Brain microvascular endothelial cell (primary cell): ENCODE data around the gene NADSYN1.

Experiments used
- DNase-seq: peaks from one replicate; pipeline ENCODE4 v3.0.0-alpha.2; 2020
- H3K27ac ChIP-seq: fragments of 250-450 bp; sonication (Bioruptor Pico); 2 replicates; pipeline ENCODE4 v1.5.1; 2020; ENCODE audit warnings: mild to moderate bottlenecking, moderate library complexity
- H3K27me3 ChIP-seq: fragments of 250-450 bp; sonication (Bioruptor Pico); replicated peaks from 2 replicates; pipeline ENCODE4 v1.5.1; 2020; ENCODE audit warnings: mild to moderate bottlenecking
- H3K36me3 ChIP-seq: fragments of 250-450 bp; sonication (Bioruptor Pico); replicated peaks from 2 replicates; pipeline ENCODE4 v1.5.1; 2020; ENCODE audit warnings: mild to moderate bottlenecking
- H3K4me3 ChIP-seq: 2 replicates; pipeline ENCODE4 v1.5.1; 2011; ENCODE audit warnings: low read depth, mild to moderate bottlenecking, control low read depth, low read length, moderate library complexity
- in situ Hi-C: cut with HindIII; loops from 2 replicates; pipeline ENCODE4 v1.10.0; 2017; ENCODE audit warnings: low sequenced_read_pairs, low pct_ligation_motif_present
- TF ChIP-seq, protein P1 (sequence below): IDR thresholded peaks from 2 replicates; pipeline ENCODE4 v1.5.1; 2011; ENCODE audit warnings: low read depth, mild to moderate bottlenecking, moderate library complexity, low read length, control low read depth, inconsistent platforms; ENCODE audit errors: missing control alignments

The NADSYN1 gene

DNA sequence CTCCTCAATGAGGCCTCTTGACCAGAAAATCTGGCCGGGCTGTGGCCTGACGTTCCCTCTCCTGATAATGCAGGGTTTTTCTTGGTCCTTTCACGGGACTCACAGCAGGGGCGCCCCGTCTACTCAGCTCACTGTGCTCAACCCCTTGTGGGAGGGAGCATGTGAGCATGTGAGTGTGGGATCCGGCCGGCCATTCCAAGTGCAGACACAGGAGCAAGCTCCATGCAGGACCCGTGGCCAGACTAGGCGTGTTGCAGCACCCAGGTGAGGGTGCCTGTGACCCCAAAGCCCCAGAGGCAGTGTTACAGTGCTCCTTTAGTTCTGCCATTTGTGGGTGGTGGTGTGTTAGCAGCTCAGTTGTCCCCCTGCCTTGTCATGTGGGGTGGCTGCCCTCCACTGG lies 22.8 kb upstream of the NADSYN1 start:
- no peaks in the 10 kb centered on the region for H3K27me3 ChIP-seq
- peaks cover under 1% of the 10 kb centered on the region for H3K36me3 ChIP-seq
- no peak overlapping the region for H3K27ac ChIP-seq
- in situ Hi-C loops = no loop called here
- H3K4me3 ChIP-seq = no peak overlapping the region
- TF ChIP-seq, protein P1, sequence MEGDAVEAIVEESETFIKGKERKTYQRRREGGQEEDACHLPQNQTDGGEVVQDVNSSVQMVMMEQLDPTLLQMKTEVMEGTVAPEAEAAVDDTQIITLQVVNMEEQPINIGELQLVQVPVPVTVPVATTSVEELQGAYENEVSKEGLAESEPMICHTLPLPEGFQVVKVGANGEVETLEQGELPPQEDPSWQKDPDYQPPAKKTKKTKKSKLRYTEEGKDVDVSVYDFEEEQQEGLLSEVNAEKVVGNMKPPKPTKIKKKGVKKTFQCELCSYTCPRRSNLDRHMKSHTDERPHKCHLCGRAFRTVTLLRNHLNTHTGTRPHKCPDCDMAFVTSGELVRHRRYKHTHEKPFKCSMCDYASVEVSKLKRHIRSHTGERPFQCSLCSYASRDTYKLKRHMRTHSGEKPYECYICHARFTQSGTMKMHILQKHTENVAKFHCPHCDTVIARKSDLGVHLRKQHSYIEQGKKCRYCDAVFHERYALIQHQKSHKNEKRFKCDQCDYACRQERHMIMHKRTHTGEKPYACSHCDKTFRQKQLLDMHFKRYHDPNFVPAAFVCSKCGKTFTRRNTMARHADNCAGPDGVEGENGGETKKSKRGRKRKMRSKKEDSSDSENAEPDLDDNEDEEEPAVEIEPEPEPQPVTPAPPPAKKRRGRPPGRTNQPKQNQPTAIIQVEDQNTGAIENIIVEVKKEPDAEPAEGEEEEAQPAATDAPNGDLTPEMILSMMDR = no peak
- DNase-seq = no peak

DNA sequence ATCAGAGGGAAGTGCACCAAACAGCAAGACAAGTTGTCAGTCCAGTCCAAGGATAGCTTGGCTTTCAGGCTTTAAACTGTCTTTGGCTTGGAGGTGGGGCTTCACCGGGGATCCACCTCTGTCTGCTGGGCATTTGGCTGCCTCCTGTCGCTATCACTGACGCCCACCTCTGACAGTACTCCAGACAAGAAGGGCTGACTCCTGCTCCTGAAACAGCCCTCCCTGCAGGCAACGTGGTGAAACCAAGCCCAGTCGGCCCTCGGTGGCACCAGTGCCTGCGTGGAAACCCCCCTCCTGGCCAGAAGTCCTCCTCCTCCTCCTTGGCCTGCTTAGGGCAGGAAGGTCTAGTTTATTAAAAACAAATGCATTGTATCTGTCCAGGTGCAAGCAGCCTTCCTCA lies 21.7 kb upstream of the NADSYN1 start:
- H3K4me3 ChIP-seq = no peak overlapping the region
- H3K27ac ChIP-seq = no peak overlapping the region
- no peak for DNase-seq
- peaks cover 7% of the 10 kb centered on the region for H3K36me3 ChIP-seq
- TF ChIP-seq, protein P1 = no peak
- H3K27me3 ChIP-seq = no peaks in the 10 kb centered on the region
- in situ Hi-C loops = no loop called here

DNA sequence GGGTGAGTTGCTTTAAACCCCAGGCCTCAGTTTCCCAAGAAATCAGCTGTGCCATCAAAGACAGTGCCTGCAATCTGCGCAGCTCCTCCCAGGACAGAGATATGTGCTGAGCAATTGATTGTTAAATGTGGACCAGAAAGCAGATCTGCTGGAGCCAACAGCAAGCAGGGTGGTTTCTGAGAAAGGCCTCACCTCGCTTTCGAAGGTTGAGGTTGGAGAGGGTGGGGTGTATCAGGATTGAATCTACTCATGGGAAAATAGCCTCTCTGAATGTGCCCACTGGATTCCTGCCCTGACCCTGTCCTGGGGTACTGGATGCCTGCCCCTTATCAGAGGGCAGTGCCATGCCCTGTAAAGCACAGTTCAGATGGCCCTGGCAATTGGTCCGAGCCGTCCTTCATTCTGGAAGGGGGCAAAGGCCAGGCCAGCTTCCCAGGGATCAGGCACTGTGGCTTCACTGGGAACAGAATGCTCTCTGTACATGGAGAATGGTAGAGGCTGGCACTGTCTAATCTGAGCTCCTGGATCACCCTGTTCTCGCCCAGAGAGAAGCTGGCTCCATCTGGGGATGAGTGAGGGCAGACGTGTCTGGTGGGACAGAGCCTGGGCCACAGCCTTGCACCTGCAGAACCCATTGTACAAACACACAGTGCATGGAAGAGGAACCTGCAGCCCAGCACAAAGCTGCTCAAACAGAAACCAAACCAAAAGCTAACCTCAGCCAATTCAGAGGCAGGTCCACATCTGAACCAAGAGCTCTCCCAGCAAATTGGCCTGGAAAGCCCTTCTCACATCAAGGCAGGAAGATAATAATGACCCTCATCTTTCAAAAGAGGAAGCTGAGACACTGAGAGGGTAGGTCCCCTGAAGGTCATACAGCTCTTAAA lies 20.0 kb upstream of the NADSYN1 start:
- H3K27ac ChIP-seq = no peak overlapping the region
- in situ Hi-C loops = no loop called here

DNA sequence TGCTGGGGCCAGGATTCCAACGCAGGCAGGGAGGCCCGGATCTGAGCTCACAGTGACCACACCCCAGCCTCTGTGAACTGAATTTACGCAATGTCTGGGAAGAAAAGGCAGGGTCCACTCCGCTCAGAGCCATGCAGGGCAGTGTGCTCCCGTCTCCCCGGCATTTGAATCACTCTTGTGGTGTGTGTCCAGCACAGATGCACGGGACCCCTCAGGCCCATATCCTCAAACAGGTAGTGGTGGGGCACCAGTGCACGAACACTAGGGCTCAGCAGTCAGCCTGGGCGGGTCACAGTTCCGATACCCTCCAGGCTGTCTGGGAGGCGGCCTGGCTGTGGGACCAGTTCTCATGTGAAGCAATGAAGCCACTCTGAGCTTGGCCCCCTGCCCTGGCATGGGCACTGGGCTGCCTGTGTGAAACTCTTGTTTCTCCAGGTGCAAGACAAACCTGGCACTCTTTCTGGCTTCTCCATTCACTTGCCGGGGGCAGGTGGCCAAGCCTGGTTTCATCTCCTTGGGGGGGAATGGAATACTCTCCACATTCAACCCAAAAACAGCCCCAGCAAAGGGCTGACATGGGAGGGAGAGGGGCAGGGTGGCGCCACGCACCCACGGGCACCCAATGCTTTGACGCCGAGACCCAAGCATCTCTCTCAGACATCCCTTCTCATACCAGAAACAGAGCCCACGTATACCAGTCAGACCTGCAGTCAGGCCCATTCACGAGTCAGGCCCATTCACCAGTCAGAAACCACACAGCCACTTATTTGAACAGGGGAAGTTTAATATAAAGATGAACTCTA lies 19.2 kb upstream of the NADSYN1 start:
- DNase-seq = no peak
- Histone ChIP-seq H3K27ac (no peak overlapping the region), H3K4me3 (no peak overlapping the region), H3K27me3 (no peaks in the 10 kb centered on the region), H3K36me3 (peaks cover 27% of the 10 kb centered on the region)
- in situ Hi-C loops = no loop called here
- TF ChIP-seq, protein P1 = no peak

More for the DNA sequence above, 20.0 kb upstream of the NADSYN1 start:
- no peaks in the 10 kb centered on the region for H3K27me3 ChIP-seq
- DNase-seq = no peak
- peaks cover 19% of the 10 kb centered on the region for H3K36me3 ChIP-seq
- TF ChIP-seq, protein P1 = no peak
- H3K4me3 ChIP-seq = no peak overlapping the region

DNA sequence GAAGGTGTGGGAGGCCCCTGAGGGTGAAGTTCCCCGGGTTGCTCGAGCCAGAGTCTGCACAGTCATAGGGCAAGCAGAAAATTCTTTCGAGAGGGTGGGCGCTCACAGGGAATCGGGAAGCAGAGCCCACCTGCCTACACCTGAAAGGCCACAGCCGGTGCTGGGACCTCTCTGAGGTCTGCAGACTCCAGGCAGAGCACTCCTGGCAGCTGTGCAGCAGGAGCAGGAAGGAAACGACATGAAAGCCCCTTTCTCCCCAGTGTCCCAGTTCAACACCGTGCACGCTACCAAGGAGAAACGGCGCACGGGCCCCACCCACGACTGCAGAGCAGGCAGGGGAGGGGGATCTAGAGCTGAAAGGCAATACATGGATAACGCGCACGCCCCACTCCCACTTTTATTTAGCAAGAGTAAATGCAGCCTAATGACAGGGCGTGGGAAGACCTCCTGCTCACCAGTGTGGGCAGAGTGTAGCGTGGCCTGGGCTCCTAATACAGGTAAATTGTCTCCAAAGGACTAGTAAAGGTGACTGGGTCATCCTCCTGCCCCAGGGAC lies 18.4 kb upstream of the NADSYN1 start:
- DNase-seq = no peak
- H3K4me3 ChIP-seq = no peak overlapping the region
- no peak overlapping the region for H3K27ac ChIP-seq
- in situ Hi-C loops = no loop called here
- no peaks in the 10 kb centered on the region for H3K27me3 ChIP-seq
- TF ChIP-seq, protein P1 = no peak
- peaks cover 35% of the 10 kb centered on the region for H3K36me3 ChIP-seq
